Tibial nerve (tissue), 4 donors: Measurements from ENCODE around the gene CDCA8. TPM values are rescaled to one million over a fixed set of nuclear protein-coding genes. Genes with fewer than 3 reads are reported as not detected.

Source experiments
- DNase-seq, 2 donors: peaks; one replicate each; pipeline ENCODE4 v3.0.0-alpha.2; 2019; ENCODE audit warnings: low spot score in 2 of 2
- H3K27ac ChIP-seq, 4 donors: fragments of 200-600 bp; sonication (generic) in 3 of 4; one replicate each; pipeline ENCODE4 v1.5.1; 2017 to 2019; ENCODE audit warnings: mild to moderate bottlenecking in 1 of 4
- H3K27me3 ChIP-seq, 2 donors: fragments of 200-600 bp; sonication (generic) in 1 of 2; one replicate each; pipeline versions ENCODE4 v1.5.1 to v1.6.0; 2017 to 2019
- H3K36me3 ChIP-seq, 3 donors: fragments of 200-600 bp; sonication (generic); one replicate each; pipeline ENCODE4 v1.5.1; 2018 to 2019
- H3K4me1 ChIP-seq, 4 donors: fragments of 200-600 bp; sonication (generic) in 3 of 4; one replicate each; pipeline ENCODE4 v1.5.1; 2017 to 2019
- H3K4me3 ChIP-seq, 4 donors: fragments of 200-600 bp; sonication (generic) in 3 of 4; one replicate each; pipeline ENCODE4 v1.5.1; 2017 to 2019; ENCODE audit warnings: mild to moderate bottlenecking in 1 of 4, moderate library complexity in 1 of 4
- H3K9me3 ChIP-seq, 4 donors: fragments of 200-600 bp; sonication (generic) in 3 of 4; one replicate each; pipeline ENCODE4 v1.5.1; 2017 to 2019
- CTCF ChIP-seq, 5 experiments: fragments of 200-600 bp in 3 of 5; fragments of 450-650 bp in 2 of 5; sonication (generic) in 3 of 5; IDR thresholded peaks; one replicate each; pipeline ENCODE4 v1.5.1; 2016 to 2019; ENCODE audit warnings: antibody characterized with exemption in 5 of 5, mild to moderate bottlenecking in 3 of 5, moderate library complexity in 2 of 5
- EP300 ChIP-seq, 2 donors: sonication (generic); formaldehyde crosslinking; IDR thresholded peaks; one replicate each; pipeline ENCODE4 v1.6.1; 2017; ENCODE audit warnings: antibody characterized with exemption in 2 of 2, mild to moderate bottlenecking in 1 of 2
- POLR2A ChIP-seq, 2 donors: fragments of 450-650 bp; IDR thresholded peaks; one replicate each; pipeline ENCODE4 v1.6.1; 2017; ENCODE audit warnings: antibody characterized with exemption in 2 of 2, mild to moderate bottlenecking in 2 of 2, moderate library complexity in 2 of 2
- WGBS, 2 donors: methylation state at CpG; one replicate each; pipeline ENCODE4 v1.1.5; 2018; 5-methylcytosine and 5-hydroxymethylcytosine counted together
- total RNA-seq, 4 donors: library from RNA; depleted of rRNA; stranded (reverse); fragments of >200 nt; gene quantifications; one replicate each; pipeline ENCODE4 v1.1.0, GENCODE V29; 2016

The CDCA8 gene
- total RNA-seq, 4 donors from 2014 or later = 0.66 to 0.98 (median 0.90) TPM; not detected in 1

- no peak for DNase-seq
- H3K4me3 ChIP-seq = no peak overlapping the region
- H3K27me3 ChIP-seq = peaks cover 0 to 12% of the 10 kb centered on the region in 2 donors
- TF ChIP-seq EP300 (IDR thresholded peaks at IDR 0.05) = no peak
- no peak for TF ChIP-seq POLR2A (IDR thresholded peaks at IDR 0.05)
- TF ChIP-seq CTCF (IDR thresholded peaks at IDR 0.05) = no peak
- H3K4me1 ChIP-seq = peaks cover 0 to 3% (median 0%) of the 10 kb centered on the region in 4 donors
- no peaks in the 10 kb centered on the region for H3K36me3 ChIP-seq
- no peak overlapping the region for H3K27ac ChIP-seq
- WGBS, 2 donors = 62 to 86% methylated on average over 4 of the region's 4 CpGs
- H3K9me3 ChIP-seq = no peaks in the 10 kb centered on the region
These were observed 36.1 kb downstream of the CDCA8 start for GRCh38 chr1:37728416-37728815.

- Histone ChIP-seq H3K27me3 (peaks cover 0 to 32% of the 10 kb centered on the region in 2 donors), H3K4me3 (no peak overlapping the region), H3K4me1 (no peaks in the 10 kb centered on the region), H3K9me3 (no peaks in the 10 kb centered on the region), H3K36me3 (no peaks in the 10 kb centered on the region), H3K27ac (no peak overlapping the region)
- 75 to 76% methylated on average over 5 of the region's 5 CpGs for WGBS, 2 donors
- no peak for DNase-seq
- TF ChIP-seq EP300 (IDR thresholded peaks at IDR 0.05) (no peak), POLR2A (IDR thresholded peaks at IDR 0.05) (no peak), CTCF (IDR thresholded peaks at IDR 0.05) (no peak)
These were observed 38.1 kb downstream of the CDCA8 start for GRCh38 chr1:37730376-37730775.

GRCh38 chr1:37731312-37732019, 39.1 kb downstream of the CDCA8 start:
- TF ChIP-seq POLR2A (IDR thresholded peaks at IDR 0.05) = no peak
- TF ChIP-seq EP300 (IDR thresholded peaks at IDR 0.05) = no peak
- TF ChIP-seq CTCF (IDR thresholded peaks at IDR 0.05) = no peak
- Histone ChIP-seq H3K4me3 (no peak overlapping the region), H3K9me3 (no peaks in the 10 kb centered on the region), H3K27me3 (peaks cover 0 to 32% of the 10 kb centered on the region in 2 donors), H3K4me1 (no peaks in the 10 kb centered on the region), H3K27ac (no peak overlapping the region), H3K36me3 (no peaks in the 10 kb centered on the region)
- DNase-seq = no peak
- 85 to 87% methylated on average over 14 to 15 of the region's 15 CpGs for WGBS, 2 donors

GRCh38 chr1:37732111-37732780, 39.9 kb downstream of the CDCA8 start:
- Histone ChIP-seq H3K9me3 (peaks cover 0 to 2% (median 0%) of the 10 kb centered on the region in 4 donors), H3K4me1 (no peaks in the 10 kb centered on the region), H3K36me3 (no peaks in the 10 kb centered on the region), H3K27me3 (peaks cover 0 to 30% of the 10 kb centered on the region in 2 donors), H3K4me3 (no peak overlapping the region), H3K27ac (no peak overlapping the region)
- no peak for DNase-seq
- TF ChIP-seq POLR2A (IDR thresholded peaks at IDR 0.05) (no peak), CTCF (IDR thresholded peaks at IDR 0.05) (no peak), EP300 (IDR thresholded peaks at IDR 0.05) (no peak)
- 80 to 82% methylated on average over 11 to 12 of the region's 12 CpGs for WGBS, 2 donors
